HFFc6 (cell line): Measurements from ENCODE around the gene RHOJ. TPM values are rescaled to one million over a fixed set of nuclear protein-coding genes. Genes with fewer than 3 reads are reported as not detected.

ENCODE experiments used
- DNase-seq: peaks from one replicate; pipeline ENCODE4 v3.0.0-alpha.2; 2018
- H3K27ac Mint-ChIP-seq: 2 replicates; pipeline ENCODE4 v1.8.0; 2020; ENCODE audit warnings: mild to moderate bottlenecking, mixed read lengths
- H3K27me3 Mint-ChIP-seq: 2 replicates; pipeline ENCODE4 v1.8.0; 2021; ENCODE audit warnings: mild to moderate bottlenecking, moderate library complexity, mixed read lengths; ENCODE audit not compliant: insufficient read depth
- H3K36me3 Mint-ChIP-seq: 2 replicates; pipeline ENCODE4 v1.8.0; 2021; ENCODE audit warnings: low read depth, mixed read lengths
- H3K4me1 Mint-ChIP-seq: 2 replicates; pipeline ENCODE4 v1.8.0; 2020; ENCODE audit warnings: low read depth, mixed read lengths
- H3K4me3 Mint-ChIP-seq: 2 replicates; pipeline ENCODE4 v1.8.0; 2020; ENCODE audit warnings: mild to moderate bottlenecking, moderate library complexity, mixed read lengths
- H3K9me3 Mint-ChIP-seq: 2 replicates; pipeline ENCODE4 v1.8.0; 2020; ENCODE audit warnings: mild to moderate bottlenecking, mixed read lengths
- total RNA-seq, 6 experiments: library from RNA; stranded (reverse); fragmentation: NEBNext Ultra II Directional; extraction: Animal tissue kit (Norgen Biotek cat#: 25700); gene quantifications; 2 replicates in 1 of 6; 3 replicates in 5 of 6; pipeline ENCODE4 v1.2.3, GENCODE V29; 2021
- TF ChIP-seq, protein P1 (sequence below): fragments of 200-600 bp; sonication (generic); IDR thresholded peaks from 2 replicates; pipeline ENCODE4 v1.5.0; 2021; ENCODE audit warnings: antibody characterized with exemption, mild to moderate bottlenecking

The RHOJ gene
- total RNA-seq, 6 experiments from 2014 or later, result 6.1 to 8.3 (median 7.1) TPM

DNA sequence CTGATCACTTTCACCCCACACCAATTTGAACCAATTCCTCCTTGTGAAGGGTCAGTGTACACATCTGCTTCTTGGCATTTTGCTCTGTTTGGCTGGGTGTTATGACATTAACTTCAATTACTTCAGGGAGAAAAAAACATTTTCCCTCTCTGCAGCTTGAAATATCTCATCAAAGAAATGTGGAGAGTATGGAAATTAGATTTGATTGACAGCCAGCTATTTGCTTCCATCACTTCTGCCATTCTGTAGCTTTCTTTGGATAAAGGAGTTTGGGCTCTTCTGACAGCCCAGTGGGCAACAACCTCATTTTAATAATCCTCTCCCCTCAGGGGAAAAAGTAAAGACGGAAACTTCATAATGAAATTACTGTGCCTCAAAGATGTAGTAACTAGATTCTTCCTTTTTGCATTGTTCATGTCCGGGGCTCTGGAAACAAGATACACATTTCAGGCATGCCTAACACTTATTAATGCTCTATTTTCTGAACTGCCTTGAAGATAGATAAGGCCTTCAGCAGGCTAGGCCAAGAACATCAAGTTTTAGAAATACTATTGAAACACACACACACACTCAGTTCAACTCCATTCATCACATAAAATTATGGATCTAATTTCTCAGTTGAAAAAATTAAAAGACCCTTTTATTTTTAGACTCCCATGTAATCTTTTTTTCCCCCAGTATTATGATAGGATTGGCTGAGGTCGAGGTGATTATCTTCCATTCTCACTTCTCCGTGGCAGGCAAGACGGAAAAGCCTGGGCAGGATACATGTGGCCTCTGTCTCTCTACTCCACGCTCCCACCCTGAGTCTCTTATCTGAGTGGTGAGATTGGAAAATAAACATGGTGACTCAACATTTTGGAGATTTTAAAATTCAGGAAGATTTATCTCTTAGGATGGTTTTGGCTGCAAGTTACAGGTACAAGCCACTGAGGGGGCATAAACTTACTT is 124.8 kb downstream of the RHOJ start:
- no peak for DNase-seq
- no peak overlapping the region for H3K27ac Mint-ChIP-seq
- H3K4me1 Mint-ChIP-seq, result no peaks in the 10 kb centered on the region

DNA sequence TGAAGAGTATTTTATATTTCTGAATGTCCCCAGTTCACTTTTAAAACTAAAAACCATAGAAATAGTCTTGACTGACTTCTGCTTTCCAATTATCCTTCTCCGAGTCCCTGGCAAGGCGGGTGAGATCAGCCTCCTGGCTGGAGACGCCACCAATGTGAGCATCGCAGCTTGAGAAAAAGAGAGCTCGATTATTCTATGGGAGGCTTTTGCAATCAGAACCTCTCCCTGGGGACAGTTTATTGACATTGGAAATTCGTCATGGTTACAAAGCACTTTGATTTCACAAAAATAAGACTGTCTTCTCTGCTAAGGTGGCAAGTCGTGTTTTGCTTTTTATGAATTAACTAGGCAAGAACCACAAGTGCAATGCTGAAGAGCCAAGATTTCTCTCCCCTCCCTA is 138.1 kb downstream of the RHOJ start:
- H3K27me3 Mint-ChIP-seq, result peaks cover 13% of the 10 kb centered on the region
- no peaks in the 10 kb centered on the region for H3K4me1 Mint-ChIP-seq
- TF ChIP-seq, protein P1, sequence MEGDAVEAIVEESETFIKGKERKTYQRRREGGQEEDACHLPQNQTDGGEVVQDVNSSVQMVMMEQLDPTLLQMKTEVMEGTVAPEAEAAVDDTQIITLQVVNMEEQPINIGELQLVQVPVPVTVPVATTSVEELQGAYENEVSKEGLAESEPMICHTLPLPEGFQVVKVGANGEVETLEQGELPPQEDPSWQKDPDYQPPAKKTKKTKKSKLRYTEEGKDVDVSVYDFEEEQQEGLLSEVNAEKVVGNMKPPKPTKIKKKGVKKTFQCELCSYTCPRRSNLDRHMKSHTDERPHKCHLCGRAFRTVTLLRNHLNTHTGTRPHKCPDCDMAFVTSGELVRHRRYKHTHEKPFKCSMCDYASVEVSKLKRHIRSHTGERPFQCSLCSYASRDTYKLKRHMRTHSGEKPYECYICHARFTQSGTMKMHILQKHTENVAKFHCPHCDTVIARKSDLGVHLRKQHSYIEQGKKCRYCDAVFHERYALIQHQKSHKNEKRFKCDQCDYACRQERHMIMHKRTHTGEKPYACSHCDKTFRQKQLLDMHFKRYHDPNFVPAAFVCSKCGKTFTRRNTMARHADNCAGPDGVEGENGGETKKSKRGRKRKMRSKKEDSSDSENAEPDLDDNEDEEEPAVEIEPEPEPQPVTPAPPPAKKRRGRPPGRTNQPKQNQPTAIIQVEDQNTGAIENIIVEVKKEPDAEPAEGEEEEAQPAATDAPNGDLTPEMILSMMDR, result no peak
- H3K27ac Mint-ChIP-seq, result no peak overlapping the region
- no peaks in the 10 kb centered on the region for H3K9me3 Mint-ChIP-seq
- H3K36me3 Mint-ChIP-seq, result no peaks in the 10 kb centered on the region
- no peak overlapping the region for H3K4me3 Mint-ChIP-seq
- no peak for DNase-seq

More for the DNA sequence above, 124.8 kb downstream of the RHOJ start:
- H3K36me3 Mint-ChIP-seq, result no peaks in the 10 kb centered on the region
- H3K4me3 Mint-ChIP-seq, result no peak overlapping the region
- TF ChIP-seq, protein P1, result no peak
- H3K27me3 Mint-ChIP-seq, result no peaks in the 10 kb centered on the region; the same call in 1 of the 2 replicates
- no peaks in the 10 kb centered on the region for H3K9me3 Mint-ChIP-seq

Other genes with a start within 250 kb of the RHOJ start
- gene KCNH5, start 159.0 kb upstream of the RHOJ start, total RNA-seq, result not detected
- gene GPHB5, start 114.5 kb downstream of the RHOJ start, total RNA-seq, result not detected